GM19025 (cell line): ENCODE data around the gene SLC25A14.

ENCODE experiments used
- ATAC-seq: cut with Tn5 transposase; IDR thresholded peaks from one replicate; pipeline ENCODE4 v1.9.1; 2021; ENCODE audit warnings: mild to moderate bottlenecking, low read depth, moderate library complexity; ENCODE audit not compliant: unreplicated experiment

The SLC25A14 gene

DNA sequence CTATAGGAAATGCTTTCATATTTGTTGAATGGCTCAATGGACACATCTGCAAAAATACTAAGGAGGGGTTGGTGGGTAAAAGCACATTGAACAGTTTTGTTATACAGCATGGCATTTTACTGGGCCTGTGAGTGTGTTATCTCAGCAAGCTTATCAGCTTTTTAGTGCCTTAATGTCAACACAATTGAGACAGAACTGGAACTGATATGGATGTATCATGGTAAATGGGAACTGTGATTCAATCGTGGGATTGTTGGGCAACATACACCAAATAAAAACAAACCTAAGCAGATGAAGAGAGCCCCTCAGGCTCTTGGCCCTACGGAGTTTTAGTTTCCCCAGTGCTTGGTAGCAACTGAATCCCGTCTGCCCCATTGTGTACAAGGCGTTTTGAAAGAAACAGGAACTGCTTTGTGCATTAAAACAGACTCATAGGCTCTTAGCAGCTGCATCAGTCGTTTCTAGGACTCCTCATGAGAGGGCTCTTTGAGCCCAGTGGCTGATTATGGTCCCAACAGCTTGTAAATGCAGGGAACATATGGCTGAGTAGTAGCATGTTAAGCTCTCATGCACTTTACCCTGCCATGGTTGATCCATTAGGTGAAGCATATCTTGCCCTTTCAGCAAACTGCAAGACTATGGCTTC is 38.4 kb downstream of the SLC25A14 start:
- no peak for ATAC-seq

GRCh38 chrX:130385520-130385919 is 45.8 kb downstream of the SLC25A14 start, which contains the start of gene GPR119:
TSS of gene GPR119 (minus strand) at chrX:130385674. CDS start at chrX:130385447, 227 bp downstream.
- no peak for ATAC-seq

GRCh38 chrX:130386408-130386808 is 46.7 kb downstream of the SLC25A14 start:
- no peak for ATAC-seq

- no peak for ATAC-seq
These were observed 53.8 kb downstream of the SLC25A14 start for GRCh38 chrX:130393451-130394074.

- ATAC-seq: no peak
These were observed 55.6 kb downstream of the SLC25A14 start for GRCh38 chrX:130395341-130395740.

GRCh38 chrX:130401415-130402207 is 61.9 kb downstream of the SLC25A14 start, which contains the start of gene RBMX2:
TSS of gene RBMX2 (plus strand) at chrX:130401987. CDS start at chrX:130402033, 46 bp downstream.
- ATAC-seq: peak; percentile 97

- no peak for ATAC-seq
These were observed 62.5 kb downstream of the SLC25A14 start for GRCh38 chrX:130402208-130402684.

GRCh38 chrX:130413415-130413814 is 73.7 kb downstream of the SLC25A14 start:
- ATAC-seq: no peak

DNA sequence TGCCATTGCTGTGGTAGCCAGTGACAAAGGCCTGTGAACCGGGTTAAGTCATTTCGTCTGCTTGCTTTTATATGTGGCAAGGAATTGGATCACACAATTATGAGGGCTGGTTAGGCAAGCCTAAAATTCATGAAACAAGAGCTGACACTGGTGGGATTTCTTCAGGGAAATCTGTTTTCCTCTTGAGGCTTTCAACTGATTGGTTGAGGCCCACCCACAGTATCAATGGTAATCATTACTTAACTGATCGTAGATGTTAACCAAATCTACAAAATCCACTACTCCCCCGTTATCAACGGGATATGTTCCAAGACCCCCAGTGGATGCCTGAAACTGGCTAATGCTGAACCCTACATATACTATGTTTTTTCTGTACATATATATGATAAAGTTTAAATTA is 75.1 kb downstream of the SLC25A14 start:
- ATAC-seq: no peak

GRCh38 chrX:130415201-130415600 is 75.5 kb downstream of the SLC25A14 start:
- no peak for ATAC-seq

DNA sequence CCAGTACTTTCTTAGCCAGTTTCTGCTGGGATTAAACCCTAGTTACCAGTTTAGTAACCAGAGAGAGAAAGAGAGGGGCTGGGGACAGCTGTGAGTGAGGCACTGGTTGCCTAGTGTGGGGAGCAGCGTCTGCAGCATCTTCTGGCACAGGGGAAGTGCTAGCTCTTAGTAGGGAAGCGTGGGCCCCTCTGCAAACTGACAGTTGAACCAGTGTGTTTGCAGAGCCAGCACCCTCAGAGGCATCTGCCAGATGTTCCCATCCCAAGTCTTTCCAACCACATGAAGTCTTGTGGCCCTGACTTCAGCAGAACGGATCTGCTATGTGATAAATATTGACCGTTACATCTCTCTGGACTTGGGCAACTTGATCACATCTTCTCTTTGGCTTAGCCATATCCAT is 77.1 kb downstream of the SLC25A14 start:
- ATAC-seq: no peak

- ATAC-seq: peak; percentile 44
These were observed 78.3 kb downstream of the SLC25A14 start for GRCh38 chrX:130418066-130418465.

DNA sequence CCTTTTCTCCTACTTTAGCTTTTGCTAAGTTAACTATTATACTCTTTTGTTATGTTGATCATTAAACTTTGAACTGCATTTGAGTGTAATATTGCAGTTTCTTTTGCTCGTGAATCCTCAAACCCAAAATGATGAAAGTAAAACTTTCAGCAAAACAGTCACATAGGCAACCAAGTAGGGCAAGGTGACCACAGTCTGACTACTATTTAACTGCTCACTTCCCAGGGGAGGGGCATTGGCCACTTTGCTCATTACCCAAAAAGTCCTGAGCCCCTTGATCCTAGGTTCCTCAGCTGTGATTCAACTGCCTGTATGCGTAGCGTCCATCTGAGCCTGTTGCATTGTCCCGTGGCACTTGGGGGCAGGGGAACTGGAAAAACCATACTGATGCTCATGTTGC is 79.0 kb downstream of the SLC25A14 start:
- peak; percentile 41 for ATAC-seq

DNA sequence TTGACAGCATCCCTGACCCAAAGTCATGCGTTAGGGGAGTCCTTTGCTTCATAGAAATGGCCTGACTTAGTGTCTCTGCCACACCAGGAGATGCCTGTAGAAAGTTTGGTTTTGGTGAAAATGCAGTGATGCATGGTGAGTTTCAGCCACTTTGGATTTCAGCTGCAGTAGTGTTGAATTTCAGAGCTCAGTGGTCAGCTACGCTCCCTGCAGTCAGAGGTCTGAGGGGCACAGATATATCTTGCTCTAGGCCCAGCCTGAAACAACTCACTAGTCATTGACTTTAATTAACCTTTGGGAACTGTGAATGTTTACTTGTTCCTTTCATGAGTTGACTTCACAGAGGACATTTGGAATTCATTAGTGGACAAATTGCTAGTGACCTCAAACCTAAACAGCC is 79.5 kb downstream of the SLC25A14 start:
- ATAC-seq: peak; percentile 18
